ENCODE measurements around the gene C10orf53. TPM values are rescaled to one million over a fixed set of nuclear protein-coding genes. Genes with fewer than 3 reads are reported as not detected.

The C10orf53 gene
- total and polyA plus RNA-seq, 12 donors: not detected

DNA sequence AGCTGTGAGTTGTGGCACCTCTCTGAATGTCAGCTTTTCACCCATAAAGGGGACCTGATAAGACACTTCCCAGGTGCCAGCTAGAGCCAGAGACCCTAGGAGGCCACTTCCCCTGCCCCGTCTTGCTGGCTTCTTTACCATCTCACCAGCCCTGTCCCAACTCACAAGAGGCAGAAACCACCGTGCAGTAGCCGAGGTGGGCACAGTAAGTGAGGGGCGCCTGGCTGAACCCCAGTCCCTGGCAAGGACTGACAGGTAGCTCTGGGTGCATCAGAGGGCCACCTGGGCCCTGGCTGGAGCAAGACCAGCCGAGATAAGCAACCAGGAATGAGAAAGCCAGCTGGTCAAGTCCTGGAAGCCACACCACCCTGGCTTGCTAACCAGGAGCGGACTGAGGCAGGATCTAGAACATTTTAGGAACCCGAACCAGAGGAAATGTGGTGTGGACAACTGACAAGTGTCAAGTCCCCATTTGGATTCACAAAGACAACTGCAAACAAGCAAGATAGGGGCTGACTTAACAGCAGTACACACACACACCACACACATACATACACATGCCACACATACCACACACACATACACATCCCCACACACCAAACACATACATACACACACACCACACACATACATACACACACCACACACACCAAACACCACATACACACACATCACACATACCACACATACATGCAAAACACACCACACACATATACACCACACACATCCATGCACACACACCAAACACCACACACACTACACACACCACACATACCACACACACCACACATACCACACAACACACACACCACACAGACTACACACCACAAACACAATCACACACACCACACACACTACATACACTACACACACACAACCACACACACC lies 61.9 kb downstream of the C10orf53 start:
- intact Hi-C loops (cut with DNase I): no loop called here
- no peaks in the 10 kb centered on the region for H3K36me3 ChIP-seq
- H3K4me1 ChIP-seq: no peaks in the 10 kb centered on the region
- H3K4me3 ChIP-seq: no peak overlapping the region
- TF ChIP-seq, protein P1, sequence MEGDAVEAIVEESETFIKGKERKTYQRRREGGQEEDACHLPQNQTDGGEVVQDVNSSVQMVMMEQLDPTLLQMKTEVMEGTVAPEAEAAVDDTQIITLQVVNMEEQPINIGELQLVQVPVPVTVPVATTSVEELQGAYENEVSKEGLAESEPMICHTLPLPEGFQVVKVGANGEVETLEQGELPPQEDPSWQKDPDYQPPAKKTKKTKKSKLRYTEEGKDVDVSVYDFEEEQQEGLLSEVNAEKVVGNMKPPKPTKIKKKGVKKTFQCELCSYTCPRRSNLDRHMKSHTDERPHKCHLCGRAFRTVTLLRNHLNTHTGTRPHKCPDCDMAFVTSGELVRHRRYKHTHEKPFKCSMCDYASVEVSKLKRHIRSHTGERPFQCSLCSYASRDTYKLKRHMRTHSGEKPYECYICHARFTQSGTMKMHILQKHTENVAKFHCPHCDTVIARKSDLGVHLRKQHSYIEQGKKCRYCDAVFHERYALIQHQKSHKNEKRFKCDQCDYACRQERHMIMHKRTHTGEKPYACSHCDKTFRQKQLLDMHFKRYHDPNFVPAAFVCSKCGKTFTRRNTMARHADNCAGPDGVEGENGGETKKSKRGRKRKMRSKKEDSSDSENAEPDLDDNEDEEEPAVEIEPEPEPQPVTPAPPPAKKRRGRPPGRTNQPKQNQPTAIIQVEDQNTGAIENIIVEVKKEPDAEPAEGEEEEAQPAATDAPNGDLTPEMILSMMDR (IDR thresholded peaks at IDR 0.05): no peak
- ATAC-seq (no peak), DNase-seq (no peak)
- 79 to 81% methylated on average over 7 of the region's 7 CpGs for WGBS, 2 donors
- H3K9me3 ChIP-seq: no peaks in the 10 kb centered on the region
- H3K27ac ChIP-seq: no peak overlapping the region
- H3K27me3 ChIP-seq: no peaks in the 10 kb centered on the region

- no peak overlapping the region for H3K27ac ChIP-seq
- ATAC-seq: no peak
- H3K9me3 ChIP-seq: no peaks in the 10 kb centered on the region
- TF ChIP-seq, protein P1 (IDR thresholded peaks at IDR 0.05): no peak
- H3K36me3 ChIP-seq: no peaks in the 10 kb centered on the region
- intact Hi-C loops (cut with DNase I): no loop called here
- no peak overlapping the region for H3K4me3 ChIP-seq
- 86 to 89% methylated on average over 23 of the region's 23 CpGs for WGBS, 2 donors
- no peaks in the 10 kb centered on the region for H3K4me1 ChIP-seq
- DNase-seq: no peak
- no peaks in the 10 kb centered on the region for H3K27me3 ChIP-seq
Measured at GRCh38 chr10:49742683-49743463, 63.4 kb downstream of the C10orf53 start.

DNA sequence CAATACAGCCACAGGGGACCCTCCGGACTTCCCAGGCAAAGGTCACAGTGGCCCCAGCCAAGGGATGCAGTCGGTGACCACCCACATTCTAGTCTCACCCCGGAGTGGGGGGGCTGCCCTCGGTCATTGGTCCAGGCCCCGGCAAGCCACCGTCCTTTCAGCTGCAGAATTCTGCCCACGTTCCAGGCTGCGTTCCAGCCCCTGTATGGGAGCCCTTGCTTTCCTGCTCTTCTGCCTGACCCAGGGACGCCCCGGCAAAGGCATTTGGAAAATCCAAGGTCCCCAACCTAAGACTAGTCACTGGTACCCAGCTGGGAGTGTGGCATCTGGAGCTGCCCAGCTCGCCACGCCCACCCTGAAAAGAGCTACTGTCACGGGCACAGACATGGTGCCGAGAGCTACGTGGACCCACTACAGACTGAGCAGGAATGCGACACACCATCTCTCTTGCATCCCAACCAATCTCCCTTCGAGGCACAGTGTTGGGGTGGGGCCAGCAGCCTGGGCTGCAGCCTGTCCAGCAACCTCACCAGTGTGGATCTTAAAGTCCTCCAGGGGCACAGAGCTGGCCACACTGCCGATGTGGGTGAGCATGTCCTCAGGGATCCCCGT lies 64.1 kb downstream of the C10orf53 start:
- TF ChIP-seq, protein P1 (IDR thresholded peaks at IDR 0.05): no peak
- WGBS, 2 donors: 86% methylated on average over 19 of the region's 19 CpGs
- no peaks in the 10 kb centered on the region for H3K9me3 ChIP-seq
- intact Hi-C loops (cut with DNase I): no loop called here
- no peak for ATAC-seq
- H3K27me3 ChIP-seq: no peaks in the 10 kb centered on the region
- H3K4me3 ChIP-seq: no peak overlapping the region
- no peaks in the 10 kb centered on the region for H3K36me3 ChIP-seq
- no peaks in the 10 kb centered on the region for H3K4me1 ChIP-seq
- DNase-seq: no peak
- no peak overlapping the region for H3K27ac ChIP-seq

GRCh38 chr10:49744091-49744685 lies 64.7 kb downstream of the C10orf53 start:
- H3K36me3 ChIP-seq: no peaks in the 10 kb centered on the region
- H3K9me3 ChIP-seq: no peaks in the 10 kb centered on the region
- no peaks in the 10 kb centered on the region for H3K4me1 ChIP-seq
- H3K27me3 ChIP-seq: no peaks in the 10 kb centered on the region
- DNase-seq (no peak), ATAC-seq (no peak)
- WGBS, 2 donors: 76 to 80% methylated on average over 6 of the region's 6 CpGs
- intact Hi-C loops (cut with DNase I): no loop called here
- TF ChIP-seq, protein P1 (IDR thresholded peaks at IDR 0.05): no peak
- no peak overlapping the region for H3K4me3 ChIP-seq
- no peak overlapping the region for H3K27ac ChIP-seq
